Measurements from ENCODE around the gene MDH2.

GRCh38 chr7:76077435-76077834, 29.5 kb downstream of the MDH2 start:
- no peak for TF ChIP-seq CTCF (IDR thresholded peaks at IDR 0.05)
- no peak for TF ChIP-seq POLR2A (IDR thresholded peaks at IDR 0.05)

Data from esophagus squamous epithelium (tissue), 4 donors.